HEK293 (cell line): ENCODE measurements around the gene MDFI.
A peak's percentile ranks its signal among the peaks of the same experiment; 100 is the strongest.

Experiments
- FEZF1 ChIP-seq: fragments of 450-650 bp; formaldehyde crosslinking; IDR thresholded peaks from 2 replicates; pipeline ENCODE4 v1.5.1; 2016; ENCODE audit warnings: missing biosample characterization, missing genetic modification characterization
- INSM2 ChIP-seq: fragments of 450-650 bp; formaldehyde crosslinking; IDR thresholded peaks from 2 replicates; pipeline ENCODE4 v1.5.1; 2016; ENCODE audit warnings: missing biosample characterization, missing genetic modification characterization
- KLF7 ChIP-seq: fragments of 450-650 bp; formaldehyde crosslinking; IDR thresholded peaks from 2 replicates; pipeline ENCODE4 v1.5.1; 2016; ENCODE audit warnings: missing biosample characterization, missing genetic modification characterization, borderline replicate concordance
- KLF9 ChIP-seq: fragments of 450-650 bp; formaldehyde crosslinking; IDR thresholded peaks from 2 replicates; pipeline ENCODE4 v1.5.1; 2016; ENCODE audit warnings: missing biosample characterization, missing genetic modification characterization, low read depth
- PATZ1 ChIP-seq: fragments of 450-650 bp; formaldehyde crosslinking; IDR thresholded peaks from 2 replicates; pipeline ENCODE4 v1.5.1; 2016; ENCODE audit warnings: missing biosample characterization, missing genetic modification characterization
- SP2 ChIP-seq: fragments of 450-650 bp; formaldehyde crosslinking; IDR thresholded peaks from 2 replicates; pipeline ENCODE4 v1.5.1; 2016; ENCODE audit warnings: missing biosample characterization, missing genetic modification characterization
- ZBTB10 ChIP-seq: fragments of 450-650 bp; formaldehyde crosslinking; IDR thresholded peaks from 2 replicates; pipeline ENCODE4 v1.5.1; 2016; ENCODE audit warnings: missing biosample characterization, missing genetic modification characterization
- ZBTB11 ChIP-seq: fragments of 450-650 bp; formaldehyde crosslinking; conservative IDR thresholded peaks from 2 replicates; pipeline ENCODE4 v1.5.1; 2016; ENCODE audit warnings: low read depth, missing biosample characterization, missing genetic modification characterization
- ZBTB17 ChIP-seq: fragments of 450-650 bp; formaldehyde crosslinking; IDR thresholded peaks from 2 replicates; pipeline ENCODE4 v1.5.1; 2016; ENCODE audit warnings: missing biosample characterization, missing genetic modification characterization
- ZFHX2 ChIP-seq: fragments of 450-650 bp; formaldehyde crosslinking; conservative IDR thresholded peaks from 2 replicates; pipeline ENCODE4 v1.5.1; 2016; ENCODE audit warnings: missing biosample characterization, missing genetic modification characterization
- ZNF18 ChIP-seq: fragments of 450-650 bp; formaldehyde crosslinking; IDR thresholded peaks from 2 replicates; pipeline ENCODE4 v1.5.1; 2016; ENCODE audit warnings: missing biosample characterization, missing genetic modification characterization
- ZNF23 ChIP-seq: fragments of 450-650 bp; formaldehyde crosslinking; IDR thresholded peaks from 2 replicates; pipeline ENCODE4 v1.5.1; 2016; ENCODE audit warnings: missing biosample characterization, missing genetic modification characterization, borderline replicate concordance
- ZNF266 ChIP-seq: fragments of 450-650 bp; formaldehyde crosslinking; IDR thresholded peaks from 2 replicates; pipeline ENCODE4 v1.5.1; 2016; ENCODE audit warnings: missing biosample characterization, missing genetic modification characterization, low read depth
- ZNF292 ChIP-seq: fragments of 450-650 bp; formaldehyde crosslinking; IDR thresholded peaks from 2 replicates; pipeline ENCODE4 v1.5.1; 2016; ENCODE audit warnings: low read depth, missing biosample characterization, missing genetic modification characterization, borderline replicate concordance
- ZNF302 ChIP-seq: fragments of 450-650 bp; formaldehyde crosslinking; IDR thresholded peaks from 2 replicates; pipeline ENCODE4 v1.5.1; 2016; ENCODE audit warnings: missing biosample characterization, missing genetic modification characterization, low read depth
- ZNF366 ChIP-seq: fragments of 450-650 bp; formaldehyde crosslinking; conservative IDR thresholded peaks from 2 replicates; pipeline ENCODE4 v1.5.1; 2016; ENCODE audit warnings: missing biosample characterization, missing genetic modification characterization
- ZNF426 ChIP-seq: fragments of 450-650 bp; formaldehyde crosslinking; IDR thresholded peaks from 2 replicates; pipeline ENCODE4 v1.5.1; 2017; ENCODE audit warnings: missing biosample characterization, missing genetic modification characterization, mild to moderate bottlenecking, inconsistent platforms, moderate library complexity
- ZNF433 ChIP-seq: fragments of 450-650 bp; formaldehyde crosslinking; IDR thresholded peaks from 2 replicates; pipeline ENCODE4 v1.5.1; 2016; ENCODE audit warnings: missing biosample characterization, missing genetic modification characterization, low read depth
- ZNF510 ChIP-seq: fragments of 450-650 bp; formaldehyde crosslinking; IDR thresholded peaks from 2 replicates; pipeline ENCODE4 v1.5.1; 2018; ENCODE audit warnings: mild to moderate bottlenecking, missing genetic modification characterization, missing biosample characterization; ENCODE audit not compliant: insufficient replicate concordance
- ZNF529 ChIP-seq: fragments of 450-650 bp; formaldehyde crosslinking; IDR thresholded peaks from 2 replicates; pipeline ENCODE4 v1.5.1; 2017; ENCODE audit warnings: missing genetic modification characterization, missing biosample characterization; ENCODE audit not compliant: insufficient replicate concordance
- ZNF530 ChIP-seq: fragments of 450-650 bp; formaldehyde crosslinking; IDR thresholded peaks from 2 replicates; pipeline ENCODE4 v1.5.1; 2016; ENCODE audit warnings: low read depth, missing biosample characterization, missing genetic modification characterization
- ZNF549 ChIP-seq: fragments of 450-650 bp; IDR thresholded peaks from 2 replicates; pipeline ENCODE4 v1.5.1; 2018; ENCODE audit warnings: missing biosample characterization, missing genetic modification characterization, mild to moderate bottlenecking, inconsistent platforms, moderate library complexity
- ZNF558 ChIP-seq: fragments of 450-650 bp; formaldehyde crosslinking; IDR thresholded peaks from 2 replicates; pipeline ENCODE4 v1.5.1; 2016; ENCODE audit warnings: missing biosample characterization, missing genetic modification characterization
- ZNF580 ChIP-seq: fragments of 450-650 bp; formaldehyde crosslinking; IDR thresholded peaks from 2 replicates; pipeline ENCODE4 v1.5.1; 2016; ENCODE audit warnings: missing biosample characterization, missing genetic modification characterization
- ZNF600 ChIP-seq: fragments of 450-650 bp; formaldehyde crosslinking; IDR thresholded peaks from 2 replicates; pipeline ENCODE4 v1.5.1; 2016; ENCODE audit warnings: missing biosample characterization, missing genetic modification characterization
- ZNF623 ChIP-seq: fragments of 450-650 bp; formaldehyde crosslinking; IDR thresholded peaks from 2 replicates; pipeline ENCODE4 v1.5.1; 2016; ENCODE audit warnings: missing biosample characterization, missing genetic modification characterization
- ZNF645 ChIP-seq: fragments of 450-650 bp; formaldehyde crosslinking; IDR thresholded peaks from 2 replicates; pipeline ENCODE4; 2016; ENCODE audit warnings: missing biosample characterization, missing genetic modification characterization

MDFI gene

GRCh38 chr6:41607036-41607435 is 31.2 kb upstream of the MDFI start (continued):
- TF ChIP-seq PATZ1 (tag by site-specific recombination), result no peak
- no peak for TF ChIP-seq ZNF292
- no peak for TF ChIP-seq INSM2 (tag by site-specific recombination)
- TF ChIP-seq ZNF529 (tag by site-specific recombination), result peak; percentile 39
- peak; percentile 77 for TF ChIP-seq ZNF510 (tag by site-specific recombination)
- TF ChIP-seq FEZF1 (tag by site-specific recombination), result no peak
- no peak for TF ChIP-seq ZNF549 (tag by site-specific recombination)
- no peak for TF ChIP-seq KLF7 (tag by site-specific recombination)
- TF ChIP-seq SP2 (tag by site-specific recombination), result no peak
- peak; percentile 66 for TF ChIP-seq ZBTB11 (tag by site-specific recombination)
- no peak for TF ChIP-seq ZBTB10
- TF ChIP-seq ZNF266 (tag by site-specific recombination), result 0 out of 2 replicates have a peak, but pooled peaks have one; percentile 63
- peak; percentile 78 for TF ChIP-seq ZNF623 (tag by site-specific recombination)
- 0 out of 2 replicates have a peak, but pooled peaks have one; percentile 18 for TF ChIP-seq ZNF530 (tag by site-specific recombination)
- no peak for TF ChIP-seq ZFHX2
- peak; percentile 64; the same call in 1 of the 2 replicates for TF ChIP-seq ZNF558
- TF ChIP-seq ZNF366, result no peak
- TF ChIP-seq ZNF433 (tag by site-specific recombination), result peak; percentile 62
- no peak for TF ChIP-seq ZNF600 (tag by site-specific recombination)
- TF ChIP-seq ZBTB17, result no peak
- TF ChIP-seq KLF9, result no peak
- no peak for TF ChIP-seq ZNF580
- no peak for TF ChIP-seq ZNF18 (tag by site-specific recombination)
- TF ChIP-seq ZNF645 (tag by site-specific recombination), result no peak
- TF ChIP-seq ZNF426 (tag by site-specific recombination), result peak; percentile 93
- no peak for TF ChIP-seq ZNF302
- TF ChIP-seq ZNF23 (tag by site-specific recombination), result no peak
